HEK293 (cell line): ENCODE measurements around the gene OR10H3.

Experiments used
- CTCF ChIA-PET: fragments of 350-600 bp; formaldehyde crosslinking; extraction: SDS; loops from one replicate; lab custom pipeline; 2021; ENCODE audit warnings: antibody characterized with exemption; lab: Yijun Ruan, JAX
- POLR2A ChIA-PET: fragments of 300-600 bp; formaldehyde crosslinking; extraction: SDS; loops from one replicate; lab custom pipeline; 2020; ENCODE audit warnings: antibody characterized with exemption, inconsistent platforms; lab: Yijun Ruan, JAX
- H3K27ac ChIP-seq: fragments of 200-500 bp; sonication (Bioruptor generic); 2 replicates; pipeline ENCODE4 v1.5.1; 2014; ENCODE audit warnings: low read depth, low read length, control low read depth, inconsistent platforms; ENCODE audit errors: extremely low read depth
- H3K36me3 ChIP-seq, 2 experiments: fragments of 200-500 bp in 1 of 2; sonication (Bioruptor generic) in 1 of 2; 1 replicate in 1 of 2; 2 replicates in 1 of 2; pipeline ENCODE4 v1.5.1; 2014 to 2017; ENCODE audit warnings: inconsistent platforms in 2 of 2, low read length in 2 of 2; ENCODE audit not compliant: control insufficient read depth in 2 of 2, insufficient read depth in 1 of 2
- H3K4me1 ChIP-seq: fragments of 200-500 bp; sonication (Bioruptor generic); 2 replicates; pipeline ENCODE4 v1.5.1; 2014; ENCODE audit warnings: mild to moderate bottlenecking, low read length, inconsistent platforms; ENCODE audit not compliant: control insufficient read depth, insufficient read depth
- H3K4me3 ChIP-seq: 2 replicates; pipeline ENCODE4 v1.5.1; 2011; ENCODE audit warnings: low read depth, mild to moderate bottlenecking, control low read depth, low read length, moderate library complexity
- H3K9me3 ChIP-seq: fragments of 200-500 bp; sonication (Bioruptor generic); 2 replicates; pipeline ENCODE4 v1.5.1; 2014; ENCODE audit warnings: low read depth, low read length, inconsistent platforms; ENCODE audit not compliant: control insufficient read depth, insufficient read depth
- HOXC10 ChIP-seq: sonication (generic); formaldehyde crosslinking; IDR thresholded peaks from 2 replicates; pipeline ENCODE4 v1.8.1; 2023; ENCODE audit warnings: mild to moderate bottlenecking, missing genetic modification reagents
- MZF1 ChIP-seq: fragments of 450-650 bp; formaldehyde crosslinking; IDR thresholded peaks from 2 replicates; pipeline ENCODE4 v1.5.1; 2017; ENCODE audit warnings: missing biosample characterization, missing genetic modification characterization, borderline replicate concordance
- PATZ1 ChIP-seq: fragments of 450-650 bp; formaldehyde crosslinking; IDR thresholded peaks from 2 replicates; pipeline ENCODE4 v1.5.1; 2016; ENCODE audit warnings: missing biosample characterization, missing genetic modification characterization
- REPIN1 ChIP-seq: fragments of 450-650 bp; formaldehyde crosslinking; IDR thresholded peaks from 2 replicates; pipeline ENCODE4 v1.5.1; 2017; ENCODE audit warnings: missing biosample characterization, missing genetic modification characterization, low read depth
- SALL2 ChIP-seq: fragments of 450-650 bp; formaldehyde crosslinking; IDR thresholded peaks from 2 replicates; pipeline ENCODE4 v1.5.0; 2017; ENCODE audit warnings: missing biosample characterization, mild to moderate bottlenecking, missing genetic modification characterization, borderline replicate concordance
- SCRT2 ChIP-seq: fragments of 450-650 bp; formaldehyde crosslinking; IDR thresholded peaks from 2 replicates; pipeline ENCODE4 v1.5.1; 2016; ENCODE audit warnings: missing biosample characterization, missing genetic modification characterization
- SETDB1 ChIP-seq: IDR thresholded peaks from one replicate; pipeline ENCODE4 v1.6.1; 2017; ENCODE audit warnings: mild to moderate bottlenecking, low read length, moderate library complexity, mixed read lengths; ENCODE audit not compliant: insufficient read length
- TCF7L2 ChIP-seq: IDR thresholded peaks from 2 replicates; pipeline ENCODE4 v1.6.1; 2011; ENCODE audit warnings: low read depth, mild to moderate bottlenecking, inconsistent platforms, low read length, moderate library complexity, borderline replicate concordance
- ZBTB21 ChIP-seq: fragments of 450-650 bp; formaldehyde crosslinking; IDR thresholded peaks from 2 replicates; pipeline ENCODE4 v1.5.1; 2017; ENCODE audit warnings: missing biosample characterization, missing genetic modification characterization
- ZFP3 ChIP-seq: fragments of 450-650 bp; formaldehyde crosslinking; IDR thresholded peaks from 2 replicates; pipeline ENCODE4 v1.5.1; 2016; ENCODE audit warnings: low read depth, missing biosample characterization, missing genetic modification characterization
- ZIC2 ChIP-seq: fragments of 450-650 bp; formaldehyde crosslinking; IDR thresholded peaks from 2 replicates; pipeline ENCODE4 v1.5.1; 2016; ENCODE audit warnings: missing biosample characterization, missing genetic modification characterization
- ZNF174 ChIP-seq: fragments of 450-650 bp; formaldehyde crosslinking; IDR thresholded peaks from 2 replicates; pipeline ENCODE4 v1.5.0; 2017; ENCODE audit warnings: missing biosample characterization, mild to moderate bottlenecking, missing genetic modification characterization
- ZNF211 ChIP-seq: fragments of 450-650 bp; formaldehyde crosslinking; IDR thresholded peaks from 2 replicates; pipeline ENCODE4 v1.5.1; 2016; ENCODE audit warnings: low read depth, missing biosample characterization, missing genetic modification characterization
- ZNF223 ChIP-seq: fragments of 450-650 bp; formaldehyde crosslinking; IDR thresholded peaks from 2 replicates; pipeline ENCODE4 v1.5.1; 2016; ENCODE audit warnings: missing biosample characterization, missing genetic modification characterization
- ZNF335 ChIP-seq: fragments of 450-650 bp; formaldehyde crosslinking; conservative IDR thresholded peaks from 2 replicates; pipeline ENCODE4 v1.5.1; 2016; ENCODE audit warnings: missing biosample characterization, missing genetic modification characterization
- ZNF341 ChIP-seq: fragments of 450-650 bp; formaldehyde crosslinking; IDR thresholded peaks from 2 replicates; pipeline ENCODE4; 2016; ENCODE audit warnings: low read depth, missing biosample characterization, missing genetic modification characterization
- ZNF394 ChIP-seq: fragments of 450-650 bp; formaldehyde crosslinking; IDR thresholded peaks from 2 replicates; pipeline ENCODE4 v1.5.1; 2016; ENCODE audit warnings: missing biosample characterization, missing genetic modification characterization, mild to moderate bottlenecking, moderate library complexity, borderline replicate concordance
- ZNF48 ChIP-seq: fragments of 450-650 bp; formaldehyde crosslinking; IDR thresholded peaks from 2 replicates; pipeline ENCODE4 v1.5.1; 2016; ENCODE audit warnings: missing biosample characterization, missing genetic modification characterization
- ZNF510 ChIP-seq: fragments of 450-650 bp; formaldehyde crosslinking; IDR thresholded peaks from 2 replicates; pipeline ENCODE4 v1.5.1; 2018; ENCODE audit warnings: mild to moderate bottlenecking, missing genetic modification characterization, missing biosample characterization; ENCODE audit not compliant: insufficient replicate concordance
- ZNF654 ChIP-seq: fragments of 450-650 bp; formaldehyde crosslinking; IDR thresholded peaks from 2 replicates; pipeline ENCODE4 v1.5.1; 2016; ENCODE audit warnings: low read depth, missing biosample characterization, missing genetic modification characterization
- ZNF677 ChIP-seq: fragments of 450-650 bp; IDR thresholded peaks from 2 replicates; pipeline ENCODE4 v1.5.0; 2018; ENCODE audit warnings: missing biosample characterization, mild to moderate bottlenecking, missing genetic modification characterization, moderate library complexity
- ZNF791 ChIP-seq: fragments of 450-650 bp; formaldehyde crosslinking; IDR thresholded peaks from 2 replicates; pipeline ENCODE4 v1.5.1; 2016; ENCODE audit warnings: missing biosample characterization, missing genetic modification characterization
- ZNF792 ChIP-seq: fragments of 450-650 bp; formaldehyde crosslinking; IDR thresholded peaks from 2 replicates; pipeline ENCODE4 v1.5.1; 2016; ENCODE audit warnings: missing biosample characterization, missing genetic modification characterization
- ZSCAN18 ChIP-seq: fragments of 450-650 bp; formaldehyde crosslinking; IDR thresholded peaks from 2 replicates; pipeline ENCODE4 v1.5.1; 2016; ENCODE audit warnings: missing biosample characterization, missing genetic modification characterization
- TF ChIP-seq, protein P1 (sequence below): fragments of 450-650 bp; formaldehyde crosslinking; IDR thresholded peaks from 2 replicates; pipeline ENCODE4 v1.5.1; 2016; ENCODE audit warnings: missing biosample characterization, missing genetic modification characterization

OR10H3 gene

GRCh38 chr19:15721268-15721667 is 16.5 kb upstream of the OR10H3 start (continued):
- TF ChIP-seq SETDB1 (no peak), ZNF48 (tag by site-specific recombination) (no peak), ZNF394 (tag by site-specific recombination) (no peak)

GRCh38 chr19:15722956-15723355 is 14.8 kb upstream of the OR10H3 start:
- CTCF ChIA-PET = no interaction called here
- no peaks in the 10 kb centered on the region for H3K36me3 ChIP-seq
- no peak for TF ChIP-seq ZNF211 (tag by site-specific recombination)
- no peak for TF ChIP-seq PATZ1 (tag by site-specific recombination)
- TF ChIP-seq REPIN1 (tag by site-specific recombination) = no peak
- TF ChIP-seq, all 188 proteins: peak for 0
- no peak overlapping the region for H3K27ac ChIP-seq
- POLR2A ChIA-PET = no interaction called here
- no peak overlapping the region for H3K4me3 ChIP-seq
- H3K4me1 ChIP-seq = no peaks in the 10 kb centered on the region
- H3K9me3 ChIP-seq = no peaks in the 10 kb centered on the region

DNA sequence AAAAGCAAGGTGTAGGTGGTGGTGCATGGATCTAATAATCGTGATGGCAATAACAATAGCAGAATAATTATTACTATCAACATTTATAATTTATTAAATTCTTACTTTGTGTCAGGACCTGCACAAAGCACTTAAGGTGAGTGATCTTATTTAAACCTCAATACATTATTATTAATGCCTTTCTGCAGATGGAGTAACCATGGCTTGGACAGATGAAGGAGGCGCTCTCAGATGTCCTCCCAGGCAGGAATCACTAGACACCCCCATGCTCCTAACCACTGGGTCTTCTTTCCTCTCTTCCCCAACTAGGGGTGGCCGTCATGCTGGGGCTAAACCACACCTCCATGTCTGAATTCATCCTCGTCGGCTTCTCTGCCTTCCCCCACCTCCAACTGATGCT is 10.1 kb upstream of the OR10H3 start, which contains the start of gene OR10H2:
OR10H2 (plus strand) TSS at position 301 of the 400 bp plus-strand sequence; CDS start at position 321, 20 bp downstream.
- TF ChIP-seq TCF7L2 = no peak
- no peak for TF ChIP-seq ZSCAN18
- TF ChIP-seq ZIC2 = no peak
- no peaks in the 10 kb centered on the region for H3K36me3 ChIP-seq
- no peaks in the 10 kb centered on the region for H3K4me1 ChIP-seq
- POLR2A ChIA-PET = no interaction called here
- H3K27ac ChIP-seq = no peak within 1 kb of the TSS
- CTCF ChIA-PET = no interaction called here
- no peaks in the 10 kb centered on the region for H3K9me3 ChIP-seq
- H3K4me3 ChIP-seq = no peak within 1 kb of the TSS

GRCh38 chr19:15730538-15730937 is 7.2 kb upstream of the OR10H3 start:
- no peaks in the 10 kb centered on the region for H3K4me1 ChIP-seq
- ChIA-PET POLR2A (no interaction called here), CTCF (no interaction called here)
- H3K27ac ChIP-seq = no peak overlapping the region
- no peak overlapping the region for H3K4me3 ChIP-seq
- H3K36me3 ChIP-seq = no peaks in the 10 kb centered on the region
- H3K9me3 ChIP-seq = no peaks in the 10 kb centered on the region
- TF ChIP-seq ZNF792 (tag by site-specific recombination) (no peak), ZNF791 (no peak), MZF1 (tag by site-specific recombination) (no peak), ZSCAN18 (no peak), ZNF335 (tag by site-specific recombination) (no peak), ZNF677 (tag by site-specific recombination) (no peak), ZNF223 (tag by site-specific recombination) (no peak), ZNF341 (tag by site-specific recombination) (no peak), HOXC10 (CRISPR knock-in tag) (no peak), ZNF654 (tag by site-specific recombination) (no peak), ZNF174 (no peak), SALL2 (tag by site-specific recombination) (no peak), ZFP3 (tag by site-specific recombination) (no peak), ZBTB21 (tag by site-specific recombination) (no peak), ZNF510 (tag by site-specific recombination) (no peak), SCRT2 (no peak)
- TF ChIP-seq, protein P1, sequence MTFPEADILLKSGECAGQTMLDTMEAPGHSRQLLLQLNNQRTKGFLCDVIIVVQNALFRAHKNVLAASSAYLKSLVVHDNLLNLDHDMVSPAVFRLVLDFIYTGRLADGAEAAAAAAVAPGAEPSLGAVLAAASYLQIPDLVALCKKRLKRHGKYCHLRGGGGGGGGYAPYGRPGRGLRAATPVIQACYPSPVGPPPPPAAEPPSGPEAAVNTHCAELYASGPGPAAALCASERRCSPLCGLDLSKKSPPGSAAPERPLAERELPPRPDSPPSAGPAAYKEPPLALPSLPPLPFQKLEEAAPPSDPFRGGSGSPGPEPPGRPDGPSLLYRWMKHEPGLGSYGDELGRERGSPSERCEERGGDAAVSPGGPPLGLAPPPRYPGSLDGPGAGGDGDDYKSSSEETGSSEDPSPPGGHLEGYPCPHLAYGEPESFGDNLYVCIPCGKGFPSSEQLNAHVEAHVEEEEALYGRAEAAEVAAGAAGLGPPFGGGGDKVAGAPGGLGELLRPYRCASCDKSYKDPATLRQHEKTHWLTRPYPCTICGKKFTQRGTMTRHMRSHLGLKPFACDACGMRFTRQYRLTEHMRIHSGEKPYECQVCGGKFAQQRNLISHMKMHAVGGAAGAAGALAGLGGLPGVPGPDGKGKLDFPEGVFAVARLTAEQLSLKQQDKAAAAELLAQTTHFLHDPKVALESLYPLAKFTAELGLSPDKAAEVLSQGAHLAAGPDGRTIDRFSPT (tag by site-specific recombination) = no peak
